GM21423 (cell line): ENCODE data around the gene TMPRSS11F.
"Not testable (repeated sequence)": the region's sequence is repeated elsewhere in the genome, so short reads cannot be mapped to it uniquely, and the experiment has no call there.

ENCODE experiments used
- ATAC-seq: cut with Tn5 transposase; IDR thresholded peaks from one replicate; pipeline ENCODE4 v1.9.1; 2021; ENCODE audit warnings: mild to moderate bottlenecking, moderate library complexity; ENCODE audit not compliant: unreplicated experiment

The TMPRSS11F gene

DNA sequence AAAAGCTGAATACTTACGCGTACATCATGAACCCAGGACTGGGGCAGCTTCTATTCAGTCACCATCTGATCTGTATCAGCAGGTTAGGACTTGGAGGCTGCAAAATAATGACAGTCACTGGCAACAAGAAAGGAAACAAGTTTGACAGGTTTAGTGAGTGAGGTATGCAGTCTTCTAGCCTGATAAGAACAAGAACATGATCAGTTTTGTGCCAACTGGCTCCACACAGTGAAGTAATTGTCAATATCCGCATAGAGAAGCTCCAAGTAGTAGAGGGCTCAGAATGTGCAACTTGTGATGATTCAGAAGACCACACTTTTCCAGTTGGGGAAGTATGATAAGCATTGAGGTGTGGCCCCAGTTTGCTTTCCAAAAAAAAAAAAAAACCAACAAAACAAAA is at the start of gene TMPRSS11F:
TMPRSS11F (minus strand) TSS at position 77 of the 400 bp plus-strand sequence; CDS start at position 28, 49 bp downstream.
- ATAC-seq = no peak

DNA sequence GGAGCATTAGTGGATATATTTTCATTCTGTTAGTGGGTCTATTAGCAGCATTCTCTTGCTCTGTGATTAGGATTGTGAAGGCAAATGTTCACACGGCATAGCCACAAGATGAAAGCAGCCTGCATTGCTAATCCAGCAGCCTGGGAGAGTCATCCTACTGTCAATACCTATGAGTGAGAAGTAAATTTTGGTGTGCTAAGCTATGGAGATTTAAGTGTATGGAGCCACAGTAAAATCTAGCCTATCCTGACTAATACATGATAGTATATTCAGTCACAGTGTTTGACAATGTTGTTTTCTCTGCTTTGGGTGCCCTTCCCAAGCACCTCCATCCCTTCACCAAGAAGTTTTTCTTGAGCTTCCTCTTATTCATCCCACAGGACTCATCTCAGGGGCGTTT is 47.2 kb upstream of the TMPRSS11F start:
- no peak for ATAC-seq

DNA sequence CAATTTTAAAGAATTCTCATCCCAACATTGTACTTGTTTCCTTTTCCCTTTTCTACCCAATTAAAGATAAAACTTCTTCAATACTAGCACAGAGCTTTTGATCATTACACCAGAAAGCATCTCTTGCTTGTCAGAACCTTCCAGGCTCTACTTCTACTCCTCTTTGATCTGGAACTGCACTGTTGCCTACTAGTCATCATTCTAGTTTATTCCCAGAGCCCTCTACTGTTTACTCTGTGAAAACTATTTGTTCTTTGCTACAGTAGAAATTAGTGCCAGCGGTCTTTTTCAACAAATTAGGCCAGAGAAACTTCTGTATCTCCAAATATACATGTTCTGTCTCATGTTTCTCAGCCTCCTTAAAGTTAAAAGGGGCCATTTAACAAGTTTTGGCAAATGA is 46.8 kb upstream of the TMPRSS11F start:
- no peak for ATAC-seq

DNA sequence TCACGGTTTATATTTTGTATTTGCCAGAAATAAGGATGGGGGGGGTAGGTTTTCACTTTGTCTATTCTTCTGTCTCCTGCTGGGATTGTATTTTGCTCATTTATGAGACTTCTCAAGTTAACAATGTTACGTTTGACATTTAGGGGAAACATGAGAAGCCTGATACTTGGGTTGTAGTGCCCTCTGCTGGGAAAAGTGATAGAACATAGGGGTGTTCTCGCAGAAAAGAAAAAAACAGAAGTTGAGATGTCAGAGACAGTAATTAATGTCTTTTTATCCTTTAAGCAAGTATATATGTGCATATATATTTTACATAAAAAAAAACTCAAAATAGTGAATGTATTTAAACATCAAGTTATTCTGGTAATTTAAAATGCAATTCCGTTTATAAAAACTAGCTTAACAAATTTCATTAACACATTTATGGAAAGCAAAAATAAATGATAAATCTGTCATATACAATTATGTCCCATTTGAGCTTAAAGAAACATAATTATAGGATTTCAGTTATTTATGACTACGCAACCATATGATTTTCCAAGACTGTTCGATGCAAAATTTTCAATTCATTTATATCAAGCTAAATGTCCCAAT is 46.0 kb upstream of the TMPRSS11F start:
- ATAC-seq = peak; percentile 63

DNA sequence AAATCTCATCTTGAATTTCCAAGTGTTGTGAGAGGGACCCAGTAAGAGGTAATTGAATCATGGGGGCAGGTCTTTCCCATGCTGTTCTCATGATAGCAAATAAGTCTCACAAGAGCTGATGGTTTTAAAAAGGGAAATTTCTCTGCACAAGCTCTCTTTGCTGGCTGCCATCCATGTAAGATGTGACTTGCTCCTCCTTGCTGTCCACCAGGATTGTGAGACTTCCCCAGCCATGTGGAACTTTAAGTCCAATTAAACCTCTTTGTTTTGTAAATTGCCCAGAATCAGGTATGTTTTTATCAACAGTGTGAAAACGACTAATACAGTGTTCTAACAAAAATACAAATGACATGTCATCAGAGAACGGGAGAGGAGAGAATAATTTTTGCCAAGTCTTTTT is 44.7 kb upstream of the TMPRSS11F start:
- ATAC-seq = not testable (repeated sequence)

DNA sequence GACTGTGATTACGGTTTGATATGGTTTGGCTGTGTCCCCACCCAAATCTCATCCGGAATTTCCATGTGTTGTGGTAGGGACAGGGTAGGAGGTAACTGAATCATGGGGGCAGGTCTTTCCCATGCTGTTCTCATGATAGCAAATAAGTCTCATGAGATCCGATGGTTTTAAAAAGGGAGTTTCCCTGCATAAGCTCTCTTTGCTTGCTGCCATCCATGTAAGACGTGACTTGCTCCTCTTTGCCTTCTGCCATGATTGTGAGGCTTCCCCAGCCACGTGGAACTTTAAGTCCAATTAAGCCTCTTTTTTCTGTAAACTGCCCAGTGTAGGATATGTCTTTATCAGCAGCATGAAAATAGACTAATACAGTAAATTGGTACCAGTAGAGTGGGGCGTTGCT is 42.5 kb upstream of the TMPRSS11F start:
- ATAC-seq = not testable (repeated sequence)

DNA sequence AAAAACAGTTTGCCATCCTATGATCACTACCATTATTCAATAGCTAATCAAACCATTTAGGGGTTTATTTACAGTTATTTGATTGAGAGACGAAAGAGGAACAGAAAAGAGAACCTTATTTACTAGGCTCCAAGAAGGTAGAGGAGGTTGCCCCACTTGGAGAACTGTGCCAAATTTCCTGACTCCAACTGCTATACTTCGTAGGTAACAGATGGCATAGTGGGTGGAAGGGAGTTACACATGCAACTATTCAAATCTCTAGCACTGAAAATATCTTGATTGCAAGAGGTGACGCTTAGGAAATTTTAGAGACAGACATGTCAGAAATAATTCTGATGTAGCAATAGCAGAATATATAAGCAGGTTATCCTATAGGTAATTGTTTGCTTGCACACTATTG is 38.0 kb upstream of the TMPRSS11F start:
- no peak for ATAC-seq

DNA sequence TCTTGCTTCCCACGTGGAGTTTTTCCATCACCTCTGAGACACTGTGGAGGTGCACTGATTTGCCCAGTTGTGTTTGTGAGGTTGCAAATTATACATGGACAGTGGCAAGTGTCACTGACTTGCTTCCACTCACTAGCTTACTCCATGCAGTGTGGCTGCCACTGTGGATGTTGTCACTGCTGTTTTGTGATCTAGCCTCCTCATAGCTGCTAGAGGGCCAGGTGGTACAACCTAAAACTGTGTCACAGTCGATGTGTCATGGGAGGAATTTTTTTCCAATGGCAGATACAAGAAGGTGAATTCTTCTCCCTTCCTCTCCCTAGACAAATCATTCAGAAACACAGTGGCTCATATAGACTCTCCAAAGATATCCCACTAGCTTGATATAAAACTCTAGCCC is 37.5 kb upstream of the TMPRSS11F start:
- ATAC-seq = no peak

DNA sequence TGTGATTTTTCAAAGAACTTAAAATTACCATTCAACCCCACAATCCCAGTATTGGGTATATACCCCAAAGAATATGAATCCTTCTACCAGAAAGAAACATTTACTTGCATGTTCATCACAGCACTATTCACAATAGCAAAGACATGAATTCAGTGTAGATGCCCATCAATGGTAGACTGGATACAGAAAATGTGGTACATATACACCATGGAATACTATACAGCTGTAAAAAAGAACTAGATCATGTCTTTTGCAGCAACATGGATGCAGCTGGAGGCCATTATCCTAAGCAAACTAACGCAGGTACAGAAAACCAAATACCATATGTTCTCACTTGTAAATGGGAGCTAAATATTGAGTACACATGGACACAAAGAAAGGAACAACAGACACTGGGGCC is 34.1 kb upstream of the TMPRSS11F start:
- no peak for ATAC-seq

DNA sequence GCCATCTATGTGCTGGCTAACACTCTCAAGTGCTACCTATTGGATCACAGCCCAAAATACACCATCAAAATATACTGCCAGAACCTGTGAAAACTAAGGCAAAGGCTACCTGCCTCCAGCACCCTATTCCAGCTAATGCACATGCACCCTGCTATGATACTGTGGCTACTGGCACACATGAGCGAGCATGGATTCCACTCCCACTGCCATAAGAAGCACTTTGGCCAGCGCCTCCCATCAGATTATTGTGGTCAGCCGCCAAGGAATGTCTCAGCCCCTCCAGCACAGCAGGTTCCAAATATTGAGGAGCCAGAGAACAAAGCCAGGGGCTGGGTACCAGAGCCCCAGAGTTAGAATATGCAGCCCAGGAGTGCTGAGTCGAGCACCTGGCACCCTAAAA is 32.5 kb upstream of the TMPRSS11F start:
- no peak for ATAC-seq

DNA sequence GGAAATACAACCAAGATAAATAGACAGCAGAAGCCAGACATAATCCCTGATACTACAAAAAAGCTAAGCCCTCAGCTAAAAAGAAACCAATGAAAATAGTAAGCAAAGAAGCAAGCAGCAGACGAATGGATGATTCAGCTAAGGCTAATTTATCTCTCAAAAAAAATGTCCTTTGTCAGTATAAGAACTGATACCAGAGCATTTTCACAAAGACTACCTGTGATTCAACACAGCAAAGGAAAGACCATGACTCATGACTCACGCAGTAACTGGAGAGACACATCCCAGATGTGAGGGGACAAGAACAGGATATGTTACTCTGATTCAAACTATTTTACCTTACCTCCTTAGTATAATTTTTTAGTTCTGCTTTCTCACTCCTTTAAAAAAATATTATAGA is 22.7 kb upstream of the TMPRSS11F start:
- no peak for ATAC-seq

DNA sequence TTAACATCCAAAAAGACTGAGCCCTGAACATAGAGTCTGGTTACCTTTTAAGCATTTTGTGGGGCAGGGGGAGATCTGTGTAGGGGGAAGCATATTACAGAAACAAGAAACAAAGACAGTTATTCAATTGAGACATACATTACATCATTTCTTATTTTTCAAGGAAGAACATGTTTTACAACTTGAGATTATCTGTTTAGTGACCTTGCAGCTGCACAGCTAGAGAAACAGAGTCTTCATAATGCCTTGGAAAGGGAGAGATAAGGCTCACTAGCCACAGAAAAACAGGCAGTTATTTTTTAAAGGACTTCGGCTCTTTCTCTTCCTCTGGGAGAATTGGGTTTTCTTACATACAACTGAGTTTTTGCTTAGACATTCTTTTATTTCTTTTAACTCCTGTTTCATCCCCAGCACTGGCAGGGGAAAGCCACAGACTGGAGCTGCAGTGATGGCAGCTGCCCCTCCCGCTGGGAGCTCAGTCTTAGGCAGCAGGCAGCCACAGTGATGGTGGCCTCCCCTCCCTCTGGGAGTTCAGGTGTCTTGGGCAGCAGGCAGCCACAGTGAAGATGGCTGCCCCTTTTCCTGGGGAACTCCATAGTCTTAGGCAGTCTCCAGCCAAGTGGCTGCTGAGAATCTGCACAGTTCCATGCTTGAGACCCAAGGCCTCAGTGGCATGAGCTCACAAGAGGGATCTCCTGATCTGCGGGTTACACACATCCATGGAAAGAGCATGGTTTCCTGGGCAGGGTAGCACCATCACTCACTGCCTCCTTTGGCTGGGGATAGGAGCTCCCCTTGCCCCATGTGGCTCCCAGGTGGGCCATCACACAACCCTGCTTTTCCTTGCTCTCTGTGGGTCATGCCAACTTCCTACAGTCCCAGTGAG is 19.4 kb upstream of the TMPRSS11F start:
- no peak for ATAC-seq

DNA sequence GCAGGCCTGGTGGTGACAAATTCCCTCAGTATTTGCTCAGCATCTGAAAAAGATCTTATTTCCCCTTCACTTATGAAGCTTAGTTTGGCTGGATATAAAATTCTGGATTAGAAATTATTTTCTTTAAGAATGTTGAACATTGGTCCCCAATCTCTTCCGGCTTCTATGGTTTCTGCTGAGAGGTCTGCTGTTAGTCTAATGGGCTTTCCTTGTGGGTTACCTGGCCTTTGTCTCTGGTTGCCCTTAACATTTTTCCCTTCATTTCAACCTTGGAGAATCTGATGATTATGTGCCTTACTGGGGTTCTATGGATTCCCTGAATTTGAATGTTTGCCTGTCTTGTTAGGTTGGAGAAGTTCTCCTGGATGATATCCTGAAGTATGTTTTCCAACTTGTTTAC is 17.4 kb upstream of the TMPRSS11F start:
- no peak for ATAC-seq

DNA sequence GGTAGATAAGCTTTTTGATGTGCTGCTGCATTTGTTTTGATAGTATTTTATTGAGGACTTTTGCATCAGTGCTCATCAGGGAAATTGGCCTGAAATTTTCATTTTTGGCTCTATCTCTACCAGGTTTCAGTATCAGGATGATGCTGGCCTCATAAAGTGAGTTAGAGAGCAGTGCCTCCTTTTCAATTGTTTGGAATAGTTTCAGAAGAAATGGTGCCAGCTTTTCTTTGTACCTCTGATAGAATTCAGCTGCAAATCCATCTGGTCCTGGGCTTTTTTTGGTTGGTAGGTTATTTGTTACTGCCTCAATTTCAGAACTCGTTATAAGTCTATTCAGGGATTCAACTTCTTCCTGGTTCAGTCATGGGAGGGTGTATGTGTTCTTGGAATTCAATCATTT is 15.6 kb upstream of the TMPRSS11F start:
- ATAC-seq = no peak

DNA sequence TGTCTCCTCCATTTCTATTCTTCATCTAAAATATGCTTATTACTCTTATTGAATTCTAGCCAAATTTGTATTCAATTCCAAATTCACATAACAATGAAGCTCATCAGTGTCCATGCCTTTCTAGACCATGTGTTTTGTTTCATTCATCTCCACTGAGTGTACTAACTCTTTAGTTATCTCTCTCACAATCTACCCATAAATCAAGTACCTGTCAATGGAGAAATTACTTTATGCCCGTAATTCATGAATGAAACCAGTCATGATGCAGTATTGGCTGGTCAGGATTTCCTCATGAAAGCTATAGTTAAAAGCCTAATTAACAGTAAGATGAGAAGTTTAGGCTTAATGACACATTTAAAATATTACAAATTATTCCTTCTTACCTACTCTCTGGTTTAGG is 12.2 kb upstream of the TMPRSS11F start:
- ATAC-seq = no peak

DNA sequence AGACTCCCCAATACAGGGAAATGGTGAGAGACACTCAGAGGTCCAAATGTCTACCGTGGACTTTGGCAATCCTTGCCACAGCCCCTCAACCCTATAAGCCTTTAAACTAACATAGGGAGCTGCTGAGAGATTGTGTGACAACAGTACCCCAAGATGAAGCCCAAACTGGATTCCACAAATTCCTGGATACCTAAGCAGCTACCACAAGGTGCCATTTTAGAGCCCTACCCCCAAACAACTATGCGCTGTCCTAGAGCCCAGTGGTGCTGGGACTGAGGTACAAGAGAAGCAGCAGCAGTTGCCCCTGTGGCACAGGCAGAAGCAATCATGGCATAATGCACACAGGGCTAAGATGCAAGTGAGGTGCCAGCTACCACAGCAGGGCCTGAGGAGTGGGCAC is 2.7 kb upstream of the TMPRSS11F start:
- ATAC-seq = no peak

DNA sequence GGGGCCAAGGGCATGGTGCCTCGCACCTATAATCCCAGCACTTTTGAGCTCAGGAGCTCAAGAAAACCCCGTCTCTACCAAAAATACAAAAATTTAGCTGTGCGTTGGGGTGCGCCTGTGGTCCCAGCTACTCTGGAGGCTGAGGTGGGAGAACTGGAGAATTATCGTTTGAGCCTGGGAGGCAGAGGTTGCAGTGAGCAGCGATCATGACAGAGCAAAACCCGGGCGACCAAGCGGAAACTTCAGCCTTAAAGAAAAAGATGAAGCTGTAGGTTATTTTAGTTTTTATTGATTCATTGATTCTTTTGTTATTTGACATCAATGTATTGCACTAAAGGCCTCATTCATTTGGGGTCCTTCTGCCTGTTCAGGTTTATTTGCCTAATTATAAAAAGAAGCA is 5.4 kb downstream of the TMPRSS11F start:
- no peak for ATAC-seq

DNA sequence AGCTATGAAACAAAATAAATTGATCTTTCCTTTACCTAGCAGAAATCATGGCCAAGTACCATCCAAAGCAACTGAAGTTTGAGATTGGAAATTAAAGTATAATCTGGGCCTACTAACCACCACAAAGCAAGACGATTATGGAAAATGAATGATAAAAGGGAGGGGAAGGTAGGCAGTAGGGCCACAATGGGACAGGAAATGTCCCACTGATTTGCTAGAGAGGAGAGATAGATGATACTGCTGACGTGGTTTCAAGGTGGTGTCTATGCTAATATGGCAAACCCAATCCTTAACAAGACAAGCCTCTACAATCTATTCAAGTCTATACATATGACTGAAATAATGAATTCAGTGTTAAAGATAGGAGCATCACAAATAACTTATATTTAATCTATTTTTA is 6.1 kb downstream of the TMPRSS11F start:
- ATAC-seq = no peak

DNA sequence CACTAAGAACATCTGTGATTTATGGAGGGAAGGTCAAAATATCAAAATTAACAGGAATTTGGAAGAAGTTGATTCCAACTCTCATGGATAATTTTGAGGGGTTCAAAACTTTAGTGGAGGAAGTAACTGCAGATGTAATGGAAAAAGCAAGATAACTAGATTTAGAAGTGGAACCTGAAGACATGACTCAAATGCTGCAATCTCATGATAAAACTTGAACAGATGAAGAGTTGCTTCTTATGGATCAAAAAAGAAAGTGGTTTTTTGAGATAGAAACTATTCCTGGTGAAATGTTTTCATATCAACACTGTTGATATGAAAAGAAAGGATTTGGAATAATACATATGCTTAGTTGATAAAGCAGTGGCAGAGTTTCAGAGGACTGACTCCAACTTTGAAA is 9.7 kb downstream of the TMPRSS11F start:
- ATAC-seq = no peak

DNA sequence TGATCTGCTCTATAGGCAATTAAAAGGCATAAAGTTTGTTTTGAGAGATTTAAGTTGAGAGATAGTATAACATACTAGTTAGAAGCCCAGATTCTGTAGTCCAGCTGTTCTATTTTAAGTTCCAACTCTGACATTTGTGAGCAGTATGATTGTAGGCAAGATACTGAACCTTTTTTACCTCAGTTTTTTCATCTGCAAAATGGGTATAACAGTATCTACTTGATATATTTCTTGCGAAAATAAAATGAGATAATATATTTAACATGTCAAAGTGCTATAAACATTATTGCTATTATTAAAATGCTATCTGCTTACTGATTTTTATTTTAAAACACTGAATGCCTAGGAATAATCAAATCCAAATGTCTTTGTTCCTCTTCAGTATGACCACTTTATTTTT is 19.2 kb downstream of the TMPRSS11F start:
- no peak for ATAC-seq

DNA sequence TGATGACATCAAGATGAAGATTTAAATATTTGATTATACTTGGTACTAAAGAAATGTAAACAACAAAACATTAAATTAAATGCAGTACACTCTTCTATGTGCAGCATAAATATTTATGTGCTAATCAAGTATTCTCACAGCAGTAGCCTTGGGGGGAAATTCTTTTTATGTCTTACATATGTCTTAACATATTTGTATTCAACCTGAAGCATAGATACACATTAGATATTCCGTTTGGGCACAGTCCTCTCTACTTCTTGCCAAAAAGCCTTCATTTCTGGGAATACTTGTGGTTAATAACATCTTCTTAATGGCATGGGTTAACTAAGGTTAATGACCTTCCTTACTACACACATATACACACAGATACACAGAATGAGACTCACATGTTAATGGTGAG is 19.8 kb downstream of the TMPRSS11F start:
- ATAC-seq = no peak

DNA sequence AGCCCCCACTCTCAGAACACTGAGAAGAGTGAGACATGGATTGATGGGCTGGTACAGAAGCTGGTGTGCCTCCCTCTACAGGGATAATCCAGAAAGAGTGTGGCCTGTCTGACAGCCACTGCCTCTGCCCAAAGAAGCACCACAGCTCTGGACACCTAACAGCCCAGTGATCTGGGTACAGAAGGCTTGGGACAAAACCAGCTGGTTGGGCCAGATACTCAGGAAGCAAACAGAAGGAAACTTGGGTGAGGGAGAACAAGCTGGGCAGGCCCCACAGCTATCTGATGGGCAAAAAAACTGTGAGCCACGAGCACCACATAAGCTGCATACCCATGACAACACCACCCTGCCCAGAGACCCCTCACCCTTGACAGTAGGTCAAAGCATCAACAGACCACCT is 46.9 kb downstream of the TMPRSS11F start:
- ATAC-seq = no peak

DNA sequence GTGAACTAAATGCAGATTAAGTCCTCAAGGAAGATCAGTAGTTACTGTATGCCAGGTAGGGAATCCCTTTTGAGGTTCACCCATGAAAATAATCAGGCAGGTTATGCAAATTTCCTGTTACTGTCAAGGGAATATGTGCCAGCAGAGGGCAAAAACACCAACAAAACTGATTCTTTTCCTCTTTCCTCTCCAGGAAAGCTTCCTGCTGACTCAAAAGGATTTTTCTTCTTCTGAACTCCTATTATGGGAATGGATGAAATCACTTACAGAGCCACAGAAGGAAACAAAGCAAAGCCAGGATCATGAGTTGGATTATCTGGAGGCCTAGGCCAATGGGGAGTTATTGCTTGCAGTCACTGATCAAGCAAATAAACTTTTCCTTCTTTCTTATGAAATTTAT is 49.7 kb downstream of the TMPRSS11F start:
- ATAC-seq = no peak
